Activated T-cell treated with anti-CD3 and anti-CD28 coated beads, Interleukin-2, amount 50 U/mL, for 72 hours (primary cell): Measurements from ENCODE around the gene POFUT1. TPM values are rescaled to one million over a fixed set of nuclear protein-coding genes. Genes with fewer than 3 reads are reported as not detected.

Experiments
- ATAC-seq, 2 donors: fragments of 150-1000 bp; cut with Tn5 transposase; replicated peaks in 1 of 2; 2 replicates each; pipeline ENCODE4 v1.10.0; 2021; ENCODE audit warnings: moderate library complexity in 2 of 2, mild to moderate bottlenecking in 1 of 2
- DNase-seq, 2 donors: peaks; one replicate each; pipeline ENCODE4 v3.0.0; 2021 to 2022; ENCODE audit warnings: mixed read lengths in 1 of 2
- H3K27ac Mint-ChIP-seq: one replicate; pipeline ENCODE4 v1.8.0; 2022; ENCODE audit warnings: mild to moderate bottlenecking, moderate library complexity, mixed read lengths
- H3K27me3 Mint-ChIP-seq: one replicate; pipeline ENCODE4 v1.8.0; 2022; ENCODE audit warnings: low read depth, mixed read lengths
- H3K36me3 Mint-ChIP-seq, 2 donors: one replicate each; pipeline ENCODE4 v1.8.0; 2022; ENCODE audit warnings: mixed read lengths in 2 of 2, mild to moderate bottlenecking in 1 of 2; ENCODE audit not compliant: insufficient read depth in 2 of 2
- H3K4me1 Mint-ChIP-seq: one replicate; pipeline ENCODE4 v1.8.0; 2022; ENCODE audit warnings: low read depth, mixed read lengths
- H3K4me3 Mint-ChIP-seq, 2 donors: one replicate each; pipeline ENCODE4 v1.8.0; 2022; ENCODE audit warnings: mild to moderate bottlenecking in 2 of 2, mixed read lengths in 2 of 2, moderate library complexity in 2 of 2
- H3K9me3 Mint-ChIP-seq, 2 donors: one replicate each; pipeline ENCODE4 v1.8.0; 2022; ENCODE audit warnings: mixed read lengths in 2 of 2
- total RNA-seq, 2 donors: library from RNA; stranded (reverse); gene quantifications; one replicate each; pipeline ENCODE4 v1.2.3, GENCODE V29; 2022

POFUT1 gene
- total RNA-seq, 2 donors from 2014 or later = 59.7 to 63.2 TPM

DNA sequence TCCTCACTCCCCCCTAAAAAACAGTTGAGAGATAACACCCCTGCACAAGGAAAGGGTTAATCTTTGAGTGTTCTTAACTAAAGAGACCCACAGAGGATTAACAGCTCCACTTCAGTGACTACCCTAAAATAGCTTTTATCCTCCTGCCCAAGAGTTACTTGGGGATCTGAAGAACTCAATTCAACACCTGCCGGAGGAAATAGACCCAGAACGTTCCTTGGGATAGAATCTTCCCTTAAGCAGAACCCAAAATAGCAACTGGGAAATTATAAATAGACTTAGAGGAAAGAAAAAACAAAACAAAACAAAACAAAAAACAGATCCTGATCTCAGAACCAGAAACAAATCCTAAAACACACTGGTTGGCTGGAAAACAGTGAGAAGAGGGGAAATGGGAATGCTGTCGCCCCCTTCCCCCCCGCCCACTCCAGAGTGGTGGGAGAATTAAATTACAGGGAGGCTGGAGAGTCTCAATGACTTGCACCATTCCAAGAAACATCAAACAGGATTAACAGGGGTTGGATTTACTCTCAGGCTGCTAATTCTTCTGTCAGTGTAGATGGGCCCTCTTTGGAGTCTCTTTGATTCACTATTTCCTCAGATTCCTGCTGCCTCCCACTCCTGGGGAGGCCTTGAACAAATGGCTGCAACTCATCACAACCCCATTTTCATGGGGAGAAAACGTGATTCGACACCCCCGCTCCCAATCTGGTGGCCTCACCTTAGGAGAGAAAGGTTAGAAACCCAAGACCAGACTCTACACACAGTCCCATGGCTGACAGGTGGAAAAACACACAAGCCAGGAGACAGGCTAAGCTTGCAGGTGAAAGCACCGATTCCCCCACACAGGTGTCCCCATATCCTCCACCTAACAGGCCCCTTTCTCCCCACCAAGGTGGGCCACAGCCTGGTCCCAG lies 1.6 kb upstream of the POFUT1 start:
- H3K4me1 Mint-ChIP-seq = peaks cover 77% of the 10 kb centered on the region
- peak in 1 of 2 donors; percentile 19 for DNase-seq
- no peak for ATAC-seq

DNA sequence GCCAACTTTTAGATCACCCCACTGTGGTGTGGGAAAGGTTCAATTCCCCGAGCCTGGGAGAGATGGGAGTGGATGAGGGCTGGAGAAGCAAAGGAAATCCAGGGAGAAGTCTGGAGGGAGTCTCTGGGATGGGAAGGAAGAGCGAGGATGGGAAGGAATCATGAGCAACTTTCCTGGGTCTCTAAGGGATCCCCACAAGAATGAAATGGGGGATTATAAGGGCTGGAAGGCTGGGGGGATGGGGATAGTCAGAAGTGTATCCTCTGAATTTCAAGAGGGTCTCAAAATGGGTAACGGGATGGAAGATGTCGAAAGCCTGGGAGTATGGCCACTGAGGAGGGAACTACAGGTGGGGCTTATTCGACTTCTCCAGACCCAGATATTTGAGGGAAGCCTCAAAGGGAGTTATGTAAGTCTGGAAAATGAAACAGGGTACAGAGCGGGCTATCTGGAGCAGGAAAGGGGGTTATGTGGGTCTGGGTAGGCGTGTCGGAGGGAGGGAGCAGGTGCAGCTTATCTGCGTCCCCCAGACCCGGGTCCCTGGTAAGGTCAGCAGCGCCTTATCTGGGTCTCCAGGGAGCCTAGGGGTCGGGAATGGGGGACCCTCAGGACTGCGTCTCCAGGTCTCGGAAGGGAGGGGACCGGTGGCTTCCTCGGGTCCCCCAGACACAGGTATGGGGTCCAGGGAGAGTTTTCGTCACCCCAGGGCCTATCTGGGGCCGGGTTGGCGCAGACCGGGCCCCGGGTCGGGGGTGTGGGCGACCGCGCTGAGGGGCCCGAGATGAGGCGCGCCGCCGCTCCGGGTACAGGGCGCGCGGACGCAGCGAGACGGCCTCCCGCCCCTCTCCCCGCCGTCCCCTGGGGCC lies 687 bp upstream of the POFUT1 start:
- Mint-ChIP-seq H3K36me3 (peaks cover 40 to 64% of the 10 kb centered on the region in 2 donors), H3K4me1 (peaks cover 77% of the 10 kb centered on the region)

More for the DNA sequence above, 1.6 kb upstream of the POFUT1 start:
- no peaks in the 10 kb centered on the region for H3K9me3 Mint-ChIP-seq
- peaks cover 36 to 66% of the 10 kb centered on the region in 2 donors for H3K36me3 Mint-ChIP-seq
- no peaks in the 10 kb centered on the region for H3K27me3 Mint-ChIP-seq
- H3K4me3 Mint-ChIP-seq = peak overlapping the region; percentile 92 to 100
- H3K27ac Mint-ChIP-seq = peak overlapping the region; percentile 99

DNA sequence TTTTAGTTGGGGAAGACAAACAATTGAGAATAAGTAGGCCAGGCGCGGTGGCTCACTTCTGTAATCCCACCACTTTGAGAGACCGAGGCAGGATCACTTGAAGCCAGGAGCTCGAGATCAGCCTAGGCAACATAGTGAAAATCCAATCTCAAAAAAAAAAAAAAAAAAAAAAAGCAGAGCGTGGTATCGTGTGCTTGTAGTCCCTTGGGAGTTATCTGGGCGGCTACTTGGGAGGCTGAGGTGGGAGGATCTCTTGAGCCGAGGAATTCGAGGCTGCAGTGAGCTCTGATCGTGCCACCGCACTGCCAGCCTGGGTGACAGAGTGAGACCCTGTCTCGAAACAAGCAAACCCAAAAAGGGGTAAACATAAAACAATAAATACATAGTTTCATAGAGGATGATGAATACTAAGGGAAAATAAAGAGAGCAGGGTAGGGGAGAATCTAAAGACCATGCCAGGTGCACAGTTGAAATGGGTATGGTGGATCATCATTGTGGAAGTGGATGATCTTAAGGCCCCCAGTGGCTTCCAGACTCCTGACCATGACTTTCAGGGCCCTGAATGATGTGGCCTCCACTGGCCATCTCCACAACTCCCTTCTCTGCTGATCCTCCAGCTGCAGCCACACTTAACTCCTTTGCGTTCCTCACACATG lies 947 bp downstream of the POFUT1 start:
- H3K9me3 Mint-ChIP-seq = no peaks in the 10 kb centered on the region
- no peak for ATAC-seq
- peak overlapping the region; percentile 85 to 91 for H3K4me3 Mint-ChIP-seq
- H3K4me1 Mint-ChIP-seq = peaks cover 66% of the 10 kb centered on the region
- peaks cover 34 to 58% of the 10 kb centered on the region in 2 donors for H3K36me3 Mint-ChIP-seq
- peak overlapping the region; percentile 71 for H3K27ac Mint-ChIP-seq
- H3K27me3 Mint-ChIP-seq = no peaks in the 10 kb centered on the region
- DNase-seq = no peak

More for the DNA sequence above, 687 bp upstream of the POFUT1 start:
- DNase-seq = peak; percentile 33 to 34
- Mint-ChIP-seq H3K9me3 (no peaks in the 10 kb centered on the region), H3K4me3 (peak overlapping the region; percentile 92 to 100), H3K27ac (peak overlapping the region; percentile 99), H3K27me3 (no peaks in the 10 kb centered on the region)
- peak in 1 of 2 donors; percentile 1 for ATAC-seq

- Mint-ChIP-seq H3K9me3 (no peaks in the 10 kb centered on the region), H3K36me3 (peaks cover 33 to 57% of the 10 kb centered on the region in 2 donors), H3K27me3 (no peaks in the 10 kb centered on the region), H3K4me1 (peaks cover 57% of the 10 kb centered on the region), H3K4me3 (peak overlapping the region; percentile 85 to 91), H3K27ac (peak overlapping the region; percentile 95)
- no peak for ATAC-seq
- DNase-seq = no peak
Observed at GRCh38 chr20:32209850-32210605, 2.3 kb downstream of the POFUT1 start.

- H3K36me3 Mint-ChIP-seq = peaks cover 21 to 57% of the 10 kb centered on the region in 2 donors
- no peaks in the 10 kb centered on the region for H3K27me3 Mint-ChIP-seq
- H3K4me1 Mint-ChIP-seq = peaks cover 42% of the 10 kb centered on the region
- no peak overlapping the region for H3K4me3 Mint-ChIP-seq
- H3K9me3 Mint-ChIP-seq = no peaks in the 10 kb centered on the region
- no peak for DNase-seq
- H3K27ac Mint-ChIP-seq = no peak overlapping the region
- no peak for ATAC-seq
Observed at GRCh38 chr20:32213870-32214269, 6.2 kb downstream of the POFUT1 start.

GRCh38 chr20:32215147-32215546 lies 7.5 kb downstream of the POFUT1 start:
- Mint-ChIP-seq H3K36me3 (peaks cover 21 to 57% of the 10 kb centered on the region in 2 donors), H3K9me3 (no peaks in the 10 kb centered on the region), H3K27ac (no peak overlapping the region), H3K27me3 (no peaks in the 10 kb centered on the region), H3K4me3 (no peak overlapping the region), H3K4me1 (peaks cover 29% of the 10 kb centered on the region)
- DNase-seq (no peak), ATAC-seq (no peak)

GRCh38 chr20:32215729-32216128 lies 8.0 kb downstream of the POFUT1 start:
- H3K4me3 Mint-ChIP-seq = no peak overlapping the region
- H3K27ac Mint-ChIP-seq = no peak overlapping the region
- H3K36me3 Mint-ChIP-seq = peaks cover 22 to 52% of the 10 kb centered on the region in 2 donors
- H3K4me1 Mint-ChIP-seq = peaks cover 23% of the 10 kb centered on the region
- DNase-seq = no peak
- H3K9me3 Mint-ChIP-seq = no peaks in the 10 kb centered on the region
- ATAC-seq = no peak
- H3K27me3 Mint-ChIP-seq = no peaks in the 10 kb centered on the region

GRCh38 chr20:32216179-32217142 lies 8.8 kb downstream of the POFUT1 start:
- H3K36me3 Mint-ChIP-seq = peaks cover 23 to 52% of the 10 kb centered on the region in 2 donors

GRCh38 chr20:32218156-32218900 lies 10.6 kb downstream of the POFUT1 start:
- H3K36me3 Mint-ChIP-seq = peaks cover 16 to 42% of the 10 kb centered on the region in 2 donors
- no peaks in the 10 kb centered on the region for H3K27me3 Mint-ChIP-seq
- DNase-seq = no peak
- ATAC-seq = no peak
- no peak overlapping the region for H3K4me3 Mint-ChIP-seq
- peak overlapping the region; percentile 11 for H3K27ac Mint-ChIP-seq
- peaks cover 6% of the 10 kb centered on the region for H3K4me1 Mint-ChIP-seq
- H3K9me3 Mint-ChIP-seq = no peaks in the 10 kb centered on the region

More at GRCh38 chr20:32216179-32217142, 8.8 kb downstream of the POFUT1 start:
- no peaks in the 10 kb centered on the region for H3K9me3 Mint-ChIP-seq
- no peak overlapping the region for H3K27ac Mint-ChIP-seq
- H3K4me1 Mint-ChIP-seq = peaks cover 16% of the 10 kb centered on the region
- no peak overlapping the region for H3K4me3 Mint-ChIP-seq
- DNase-seq = no peak
- no peak for ATAC-seq
- H3K27me3 Mint-ChIP-seq = no peaks in the 10 kb centered on the region

DNA sequence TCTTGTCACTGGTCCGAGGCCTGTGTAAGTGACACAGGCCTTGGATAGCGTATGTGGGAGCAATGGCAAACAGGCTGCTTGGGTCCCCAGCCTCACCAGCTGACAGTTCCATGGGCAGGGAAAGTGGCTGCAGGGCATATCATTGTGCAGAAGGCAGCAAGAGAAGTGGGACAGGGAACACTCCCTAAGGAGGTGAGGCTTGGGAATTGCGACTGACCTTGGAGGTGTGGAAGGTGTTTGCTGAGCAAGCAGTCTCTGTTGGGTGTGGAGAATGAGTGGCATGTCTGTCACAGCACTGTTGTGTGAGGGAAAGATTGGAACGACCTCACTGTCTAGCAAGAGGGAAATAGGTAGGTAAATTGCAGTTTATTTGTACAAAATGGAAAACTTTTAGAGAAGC lies 16.8 kb downstream of the POFUT1 start:
- H3K27me3 Mint-ChIP-seq = no peaks in the 10 kb centered on the region
- DNase-seq (no peak), ATAC-seq (no peak)
- no peak overlapping the region for H3K4me3 Mint-ChIP-seq
- H3K27ac Mint-ChIP-seq = peak overlapping the region; percentile 21
- peaks cover 9 to 33% of the 10 kb centered on the region in 2 donors for H3K36me3 Mint-ChIP-seq
- H3K9me3 Mint-ChIP-seq = no peaks in the 10 kb centered on the region
- H3K4me1 Mint-ChIP-seq = no peaks in the 10 kb centered on the region

DNA sequence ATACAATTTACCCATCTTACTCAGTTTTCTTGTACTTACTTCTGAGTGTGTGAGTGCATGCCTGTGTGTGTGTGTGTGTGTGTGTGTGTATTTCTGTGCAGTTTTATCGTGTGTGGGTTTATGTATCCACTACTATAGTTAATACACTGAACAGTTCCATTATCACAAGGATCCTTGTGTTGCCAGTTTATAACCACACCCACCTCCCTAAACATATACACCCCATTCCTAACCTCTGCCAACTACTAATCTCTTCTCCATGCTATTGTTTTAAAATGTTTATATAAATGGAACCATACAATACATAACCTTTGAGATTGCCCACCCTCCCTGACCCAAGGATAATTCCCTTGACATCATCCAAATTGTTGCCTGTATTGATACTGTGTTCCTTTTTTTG lies 18.7 kb downstream of the POFUT1 start:
- Mint-ChIP-seq H3K4me3 (no peak overlapping the region), H3K4me1 (peaks cover 9% of the 10 kb centered on the region), H3K36me3 (peaks cover 7 to 32% of the 10 kb centered on the region in 2 donors), H3K27ac (peak overlapping the region; percentile 11), H3K9me3 (no peaks in the 10 kb centered on the region), H3K27me3 (no peaks in the 10 kb centered on the region)
- DNase-seq (no peak), ATAC-seq (no peak)
